GM23338 (cell line): ENCODE results near the gene SLAMF6. TPM values are rescaled to one million over a fixed set of nuclear protein-coding genes. Genes with fewer than 3 reads are reported as not detected.

ENCODE experiments used
- ATAC-seq: fragments of 200-7000 bp; cut with Tn5 transposase; 3 replicates; pipeline ENCODE4 v1.9.1; 2020
- DNase-seq: peaks from one replicate; pipeline ENCODE4 v3.0.0-alpha.2; 2015; ENCODE audit warnings: low spot score
- H2AFZ ChIP-seq: fragments of 200-600 bp; sonication (generic); 2 replicates; pipeline ENCODE4 v1.8.0; 2016; ENCODE audit warnings: antibody characterized with exemption, mild to moderate bottlenecking, moderate library complexity
- H3F3A ChIP-seq: fragments of 200-600 bp; sonication (generic); replicated peaks from 2 replicates; pipeline ENCODE4 v1.8.0; 2017; ENCODE audit warnings: antibody characterized with exemption, mixed run types, low read depth
- H3K27ac ChIP-seq: fragments of 200-600 bp; sonication (generic); 2 replicates; pipeline ENCODE4 v1.6.1; 2016; ENCODE audit warnings: low read depth
- H3K27me3 ChIP-seq: fragments of 200-600 bp; sonication (generic); 2 replicates; pipeline ENCODE4 v1.8.0; 2016; ENCODE audit warnings: mild to moderate bottlenecking, mixed run types, moderate library complexity; ENCODE audit not compliant: insufficient read depth
- H3K36me3 ChIP-seq: fragments of 200-600 bp; sonication (generic); 2 replicates; pipeline ENCODE4 v1.8.0; 2016; ENCODE audit warnings: mild to moderate bottlenecking; ENCODE audit not compliant: insufficient read depth
- H3K4me1 ChIP-seq: fragments of 200-600 bp; sonication (generic); 2 replicates; pipeline ENCODE4 v1.8.0; 2016; ENCODE audit warnings: mild to moderate bottlenecking, moderate library complexity; ENCODE audit not compliant: insufficient read depth
- H3K4me2 ChIP-seq: fragments of 200-600 bp; sonication (generic); 2 replicates; pipeline ENCODE4 v1.7.1; 2017; ENCODE audit warnings: mixed run types
- H3K4me3 ChIP-seq: fragments of 200-600 bp; sonication (generic); 2 replicates; pipeline ENCODE4 v1.6.1; 2016; ENCODE audit warnings: mixed run types
- H3K79me2 ChIP-seq: fragments of 200-600 bp; sonication (generic); replicated peaks from 2 replicates; pipeline ENCODE4 v1.8.0; 2017; ENCODE audit warnings: mild to moderate bottlenecking; ENCODE audit not compliant: insufficient read depth
- H3K9me2 ChIP-seq: fragments of 200-600 bp; sonication (generic); 2 replicates; pipeline ENCODE4 v1.8.0; 2017; ENCODE audit not compliant: insufficient read depth
- H4K20me1 ChIP-seq: fragments of 200-600 bp; sonication (generic); replicated peaks from 2 replicates; pipeline ENCODE4 v1.8.0; 2017; ENCODE audit warnings: mild to moderate bottlenecking; ENCODE audit not compliant: insufficient read depth
- H3K27ac Mint-ChIP-seq: 2 replicates; pipeline ENCODE4 v1.8.0; 2020; ENCODE audit warnings: inconsistent platforms, mild to moderate bottlenecking, moderate library complexity, mixed read lengths
- H3K27me3 Mint-ChIP-seq: 3 replicates; pipeline ENCODE4 v1.8.0; 2022; ENCODE audit warnings: low read depth, mild to moderate bottlenecking, moderate library complexity, mixed read lengths, inconsistent platforms; ENCODE audit not compliant: insufficient read depth, poor library complexity
- H3K36me3 Mint-ChIP-seq: 3 replicates; pipeline ENCODE4 v1.8.0; 2021; ENCODE audit warnings: low read depth, mild to moderate bottlenecking, inconsistent platforms, moderate library complexity, mixed read lengths
- H3K4me1 Mint-ChIP-seq: 3 replicates; pipeline ENCODE4 v1.8.0; 2020; ENCODE audit warnings: mild to moderate bottlenecking, inconsistent platforms, mixed read lengths
- H3K4me3 Mint-ChIP-seq: 3 replicates; pipeline ENCODE4 v1.8.0; 2021; ENCODE audit warnings: moderate library complexity, mild to moderate bottlenecking, inconsistent platforms, mixed read lengths
- H3K9me3 Mint-ChIP-seq: 3 replicates; pipeline ENCODE4 v1.8.0; 2020; ENCODE audit warnings: moderate library complexity, mild to moderate bottlenecking, inconsistent platforms, mixed read lengths
- CREB1 ChIP-seq: fragments of 250-450 bp; sonication (Bioruptor Pico); IDR thresholded peaks from 2 replicates; pipeline ENCODE4 v1.5.0; 2020; ENCODE audit warnings: low read depth, mild to moderate bottlenecking, moderate library complexity
- EZH2 ChIP-seq: fragments of 200-600 bp; sonication (generic); IDR thresholded peaks from one replicate; pipeline ENCODE4 v1.8.0; 2017; ENCODE audit warnings: antibody characterized with exemption, mild to moderate bottlenecking, low read depth; ENCODE audit not compliant: unreplicated experiment
- EZH2phosphoT487 ChIP-seq: fragments of 200-600 bp; sonication (generic); IDR thresholded peaks from one replicate; pipeline ENCODE4 v1.8.1; 2018; ENCODE audit warnings: antibody characterized with exemption; ENCODE audit not compliant: unreplicated experiment
- JUNB ChIP-seq: IDR thresholded peaks from one replicate; pipeline ENCODE4 v1.6.1; 2016; ENCODE audit warnings: antibody characterized with exemption; ENCODE audit not compliant: unreplicated experiment
- NANOG ChIP-seq: IDR thresholded peaks from 2 replicates; pipeline ENCODE4 v1.6.1; 2016; ENCODE audit warnings: antibody characterized with exemption, borderline replicate concordance
- POLR2AphosphoS5 ChIP-seq: IDR thresholded peaks from 2 replicates; pipeline ENCODE4 v1.6.1; 2016; ENCODE audit warnings: antibody characterized with exemption, low read depth
- REST ChIP-seq: IDR thresholded peaks from one replicate; pipeline ENCODE4 v1.6.1; 2018; ENCODE audit warnings: antibody characterized with exemption; ENCODE audit not compliant: unreplicated experiment
- ZNF331 ChIP-seq: fragments of 250-450 bp; sonication (Bioruptor Pico); IDR thresholded peaks from 2 replicates; pipeline ENCODE4 v1.5.0; 2020; ENCODE audit warnings: low read depth, mild to moderate bottlenecking, moderate library complexity
- polyA plus RNA-seq: library from polyadenylated mRNA; unstranded; fragments of >200 nt; fragmentation: Nextera tagmentation; extraction: Ambion mirVana; gene quantifications from 2 replicates; pipeline ENCODE4 v1.2.1, GENCODE V29; 2016
- total RNA-seq: library from RNA; depleted of rRNA; stranded (reverse); fragments of >200 nt; shearing (Covaris generic); gene quantifications from 2 replicates; pipeline ENCODE4 v1.2.3, GENCODE V29; 2014
- TF ChIP-seq, protein P1 (sequence below): fragments of 250-450 bp; sonication (Bioruptor Pico); IDR thresholded peaks from 2 replicates; pipeline ENCODE4 v1.5.0; 2020; ENCODE audit warnings: mild to moderate bottlenecking, moderate library complexity
- TF ChIP-seq, protein P2 (sequence below): IDR thresholded peaks from 2 replicates; pipeline ENCODE4 v1.6.1; 2016; ENCODE audit warnings: antibody characterized with exemption

SLAMF6 gene
- total and polyA plus RNA-seq, 2 experiments from 2014 or later = not detected

GRCh38 chr1:160522136-160522535, 919 bp downstream of the SLAMF6 start:
- peaks cover 27% of the 10 kb centered on the region for H3K4me1 Mint-ChIP-seq
- H3K4me3 Mint-ChIP-seq = no peak overlapping the region
- Histone ChIP-seq H3K4me3 (no peak overlapping the region), H3K9me2 (no peaks in the 10 kb centered on the region), H3F3A (no peaks in the 10 kb centered on the region), H2AFZ (no peak overlapping the region), H3K36me3 (no peaks in the 10 kb centered on the region), H3K4me1 (peaks cover 26% of the 10 kb centered on the region), H3K79me2 (no peaks in the 10 kb centered on the region), H3K27ac (no peak overlapping the region), H4K20me1 (no peaks in the 10 kb centered on the region), H3K27me3 (no peaks in the 10 kb centered on the region), H3K4me2 (no peak overlapping the region)
- H3K27ac Mint-ChIP-seq = no peak overlapping the region
- peaks cover 12% of the 10 kb centered on the region; the same call in 2 of the 3 replicates for H3K9me3 Mint-ChIP-seq
- DNase-seq = no peak
- peaks cover 5% of the 10 kb centered on the region for H3K27me3 Mint-ChIP-seq
- H3K36me3 Mint-ChIP-seq = no peaks in the 10 kb centered on the region
- TF ChIP-seq, protein P1, sequence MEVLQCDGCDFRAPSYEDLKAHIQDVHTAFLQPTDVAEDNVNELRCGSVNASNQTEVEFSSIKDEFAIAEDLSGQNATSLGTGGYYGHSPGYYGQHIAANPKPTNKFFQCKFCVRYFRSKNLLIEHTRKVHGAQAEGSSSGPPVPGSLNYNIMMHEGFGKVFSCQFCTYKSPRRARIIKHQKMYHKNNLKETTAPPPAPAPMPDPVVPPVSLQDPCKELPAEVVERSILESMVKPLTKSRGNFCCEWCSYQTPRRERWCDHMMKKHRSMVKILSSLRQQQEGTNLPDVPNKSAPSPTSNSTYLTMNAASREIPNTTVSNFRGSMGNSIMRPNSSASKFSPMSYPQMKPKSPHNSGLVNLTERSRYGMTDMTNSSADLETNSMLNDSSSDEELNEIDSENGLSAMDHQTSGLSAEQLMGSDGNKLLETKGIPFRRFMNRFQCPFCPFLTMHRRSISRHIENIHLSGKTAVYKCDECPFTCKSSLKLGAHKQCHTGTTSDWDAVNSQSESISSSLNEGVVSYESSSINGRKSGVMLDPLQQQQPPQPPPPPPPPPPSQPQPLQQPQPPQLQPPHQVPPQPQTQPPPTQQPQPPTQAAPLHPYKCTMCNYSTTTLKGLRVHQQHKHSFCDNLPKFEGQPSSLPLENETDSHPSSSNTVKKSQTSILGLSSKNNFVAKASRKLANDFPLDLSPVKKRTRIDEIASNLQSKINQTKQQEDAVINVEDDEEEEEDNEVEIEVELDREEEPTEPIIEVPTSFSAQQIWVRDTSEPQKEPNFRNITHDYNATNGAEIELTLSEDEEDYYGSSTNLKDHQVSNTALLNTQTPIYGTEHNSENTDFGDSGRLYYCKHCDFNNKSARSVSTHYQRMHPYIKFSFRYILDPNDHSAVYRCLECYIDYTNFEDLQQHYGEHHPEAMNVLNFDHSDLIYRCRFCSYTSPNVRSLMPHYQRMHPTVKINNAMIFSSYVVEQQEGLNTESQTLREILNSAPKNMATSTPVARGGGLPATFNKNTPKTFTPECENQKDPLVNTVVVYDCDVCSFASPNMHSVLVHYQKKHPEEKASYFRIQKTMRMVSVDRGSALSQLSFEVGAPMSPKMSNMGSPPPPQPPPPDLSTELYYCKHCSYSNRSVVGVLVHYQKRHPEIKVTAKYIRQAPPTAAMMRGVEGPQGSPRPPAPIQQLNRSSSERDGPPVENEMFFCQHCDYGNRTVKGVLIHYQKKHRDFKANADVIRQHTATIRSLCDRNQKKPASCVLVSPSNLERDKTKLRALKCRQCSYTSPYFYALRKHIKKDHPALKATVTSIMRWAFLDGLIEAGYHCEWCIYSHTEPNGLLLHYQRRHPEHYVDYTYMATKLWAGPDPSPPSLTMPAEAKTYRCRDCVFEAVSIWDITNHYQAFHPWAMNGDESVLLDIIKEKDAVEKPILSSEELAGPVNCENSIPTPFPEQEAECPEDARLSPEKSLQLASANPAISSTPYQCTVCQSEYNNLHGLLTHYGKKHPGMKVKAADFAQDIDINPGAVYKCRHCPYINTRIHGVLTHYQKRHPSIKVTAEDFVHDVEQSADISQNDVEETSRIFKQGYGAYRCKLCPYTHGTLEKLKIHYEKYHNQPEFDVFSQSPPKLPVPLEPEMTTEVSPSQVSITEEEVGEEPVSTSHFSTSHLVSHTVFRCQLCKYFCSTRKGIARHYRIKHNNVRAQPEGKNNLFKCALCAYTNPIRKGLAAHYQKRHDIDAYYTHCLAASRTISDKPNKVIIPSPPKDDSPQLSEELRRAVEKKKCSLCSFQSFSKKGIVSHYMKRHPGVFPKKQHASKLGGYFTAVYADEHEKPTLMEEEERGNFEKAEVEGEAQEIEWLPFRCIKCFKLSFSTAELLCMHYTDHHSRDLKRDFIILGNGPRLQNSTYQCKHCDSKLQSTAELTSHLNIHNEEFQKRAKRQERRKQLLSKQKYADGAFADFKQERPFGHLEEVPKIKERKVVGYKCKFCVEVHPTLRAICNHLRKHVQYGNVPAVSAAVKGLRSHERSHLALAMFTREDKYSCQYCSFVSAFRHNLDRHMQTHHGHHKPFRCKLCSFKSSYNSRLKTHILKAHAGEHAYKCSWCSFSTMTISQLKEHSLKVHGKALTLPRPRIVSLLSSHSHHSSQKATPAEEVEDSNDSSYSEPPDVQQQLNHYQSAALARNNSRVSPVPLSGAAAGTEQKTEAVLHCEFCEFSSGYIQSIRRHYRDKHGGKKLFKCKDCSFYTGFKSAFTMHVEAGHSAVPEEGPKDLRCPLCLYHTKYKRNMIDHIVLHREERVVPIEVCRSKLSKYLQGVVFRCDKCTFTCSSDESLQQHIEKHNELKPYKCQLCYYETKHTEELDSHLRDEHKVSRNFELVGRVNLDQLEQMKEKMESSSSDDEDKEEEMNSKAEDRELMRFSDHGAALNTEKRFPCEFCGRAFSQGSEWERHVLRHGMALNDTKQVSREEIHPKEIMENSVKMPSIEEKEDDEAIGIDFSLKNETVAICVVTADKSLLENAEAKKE (CRISPR knock-in tag) = no peak
- TF ChIP-seq EZH2phosphoT487 = no peak
- no peak for TF ChIP-seq ZNF331 (CRISPR knock-in tag)
- no peak for TF ChIP-seq CREB1 (CRISPR knock-in tag)
- TF ChIP-seq, protein P2, sequence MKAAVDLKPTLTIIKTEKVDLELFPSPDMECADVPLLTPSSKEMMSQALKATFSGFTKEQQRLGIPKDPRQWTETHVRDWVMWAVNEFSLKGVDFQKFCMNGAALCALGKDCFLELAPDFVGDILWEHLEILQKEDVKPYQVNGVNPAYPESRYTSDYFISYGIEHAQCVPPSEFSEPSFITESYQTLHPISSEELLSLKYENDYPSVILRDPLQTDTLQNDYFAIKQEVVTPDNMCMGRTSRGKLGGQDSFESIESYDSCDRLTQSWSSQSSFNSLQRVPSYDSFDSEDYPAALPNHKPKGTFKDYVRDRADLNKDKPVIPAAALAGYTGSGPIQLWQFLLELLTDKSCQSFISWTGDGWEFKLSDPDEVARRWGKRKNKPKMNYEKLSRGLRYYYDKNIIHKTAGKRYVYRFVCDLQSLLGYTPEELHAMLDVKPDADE = no peak
- no peak for TF ChIP-seq REST
- TF ChIP-seq POLR2AphosphoS5 = no peak
- no peak for TF ChIP-seq JUNB
- TF ChIP-seq EZH2 = no peak
- TF ChIP-seq NANOG = no peak
- ATAC-seq = no peak
